Activated CD8-positive, alpha-beta memory T cell treated with anti-CD3 and anti-CD28 coated beads, Interleukin-2, amount 50 U/mL, for 4 hours (primary cell): ENCODE measurements around the gene UBQLN3.

Source experiments
- DNase-seq: peaks from one replicate; pipeline ENCODE4 v3.0.0-alpha.2; 2020

The UBQLN3 gene

GRCh38 chr11:5509803-5510202, at the start of gene UBQLN3:
Gene UBQLN3, minus strand, starts transcription at chr11:5509957. Its CDS starts 399 bp downstream, at chr11:5509558.
- no peak for DNase-seq

DNA sequence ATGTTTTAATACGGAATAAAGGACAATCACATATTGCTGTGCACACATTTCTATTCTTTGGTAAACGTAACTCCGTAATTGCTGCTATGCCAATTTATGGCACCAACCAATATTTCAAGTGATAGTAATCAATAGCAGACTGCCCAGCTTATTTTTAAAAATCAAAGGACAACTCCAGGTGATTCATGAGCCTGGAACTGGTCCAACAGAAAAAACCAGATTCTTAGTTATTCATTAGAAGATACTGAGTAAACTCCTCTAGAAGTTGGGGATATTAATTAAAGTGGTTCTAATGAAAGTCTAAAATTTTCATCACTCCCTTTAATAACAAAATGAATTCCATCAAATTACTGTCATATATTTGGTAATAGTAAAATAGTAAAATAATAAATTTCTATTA, 48.0 kb upstream of the UBQLN3 start:
- DNase-seq = no peak

- no peak for DNase-seq
Measured at GRCh38 chr11:5556596-5557188, 46.9 kb upstream of the UBQLN3 start.

- DNase-seq = no peak
Measured at GRCh38 chr11:5553343-5553742, 43.6 kb upstream of the UBQLN3 start.

- DNase-seq = no peak
Measured at GRCh38 chr11:5550440-5551095, 40.8 kb upstream of the UBQLN3 start.

- no peak for DNase-seq
Measured at GRCh38 chr11:5548440-5548839, 38.7 kb upstream of the UBQLN3 start, which contains the start of gene OR52H1. Gene OR52H1, minus strand, starts transcription at chr11:5548540. Its CDS starts 3,035 bp downstream, at chr11:5545505.

DNA sequence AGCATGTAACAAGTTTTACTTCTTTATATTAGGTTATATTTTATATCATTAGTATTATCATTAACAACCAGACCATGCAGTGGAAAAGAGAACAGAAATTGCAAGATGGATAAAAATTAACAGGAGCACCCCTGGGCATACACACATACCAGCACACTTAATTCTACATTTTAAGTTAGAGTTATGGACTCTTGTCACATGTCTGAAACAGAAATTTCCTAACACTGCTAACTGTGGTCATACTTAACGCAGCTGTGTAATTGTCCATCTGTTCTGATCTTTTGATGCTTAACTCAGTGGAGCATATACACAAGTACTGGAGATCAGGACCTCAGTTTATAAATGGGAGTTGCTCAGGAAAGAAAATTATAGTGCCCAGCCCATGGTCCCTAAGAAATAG, 38.2 kb upstream of the UBQLN3 start:
- no peak for DNase-seq

DNA sequence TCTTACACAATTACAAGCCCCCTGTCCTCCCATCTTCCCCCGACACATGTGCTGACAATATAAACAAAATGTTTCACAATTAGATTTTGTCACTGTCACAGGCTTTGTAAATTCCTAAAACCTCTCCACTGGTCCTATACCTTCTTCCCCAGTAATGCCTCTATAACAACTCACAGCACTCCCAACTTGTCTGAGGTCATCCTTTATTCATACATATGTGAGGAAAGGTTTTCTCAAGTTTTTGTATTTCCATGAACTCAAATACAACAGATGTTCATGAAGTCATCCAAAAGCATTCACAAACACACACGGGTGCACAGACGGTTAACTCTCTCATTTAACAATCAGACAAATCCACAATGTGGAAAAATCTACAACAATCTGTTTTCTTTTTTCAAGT, 36.7 kb upstream of the UBQLN3 start:
- DNase-seq = no peak

DNA sequence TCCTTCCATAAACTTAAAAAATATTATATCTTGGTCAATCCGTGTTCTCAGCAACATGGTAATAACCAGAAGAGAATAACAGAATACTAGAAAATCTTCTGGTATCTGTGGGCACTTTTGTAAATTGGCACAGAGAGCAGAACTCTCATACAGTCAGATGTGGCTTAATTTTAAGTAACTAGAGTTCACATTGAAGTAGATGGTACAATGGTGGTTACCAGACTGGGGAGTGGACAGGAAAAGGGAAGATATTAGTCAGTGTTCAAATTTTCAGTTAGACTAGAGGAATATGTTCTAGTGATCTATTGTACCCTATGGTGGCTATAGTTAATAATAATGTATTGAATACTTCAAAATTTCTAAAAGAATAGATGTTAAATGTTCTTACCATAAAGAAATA, 31.7 kb upstream of the UBQLN3 start:
- DNase-seq = no peak

DNA sequence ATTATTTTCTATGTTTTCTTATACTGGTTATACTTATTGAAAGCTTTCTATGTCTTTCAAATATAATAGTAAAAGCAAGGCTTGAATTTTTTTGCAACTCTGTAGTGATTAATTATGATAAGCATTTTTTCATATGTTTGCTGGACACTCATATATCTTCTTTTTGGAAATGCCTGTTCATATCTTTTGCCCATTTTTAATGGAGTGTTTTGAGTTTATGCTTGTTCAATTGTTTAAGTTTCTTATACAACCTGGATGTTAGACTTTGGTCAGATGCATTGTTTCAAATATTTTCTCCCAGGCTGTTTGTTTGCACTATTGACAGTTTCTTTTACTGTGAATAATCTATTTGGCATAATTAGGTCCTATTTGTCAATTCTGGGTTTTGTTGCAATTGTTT, 26.7 kb upstream of the UBQLN3 start:
- DNase-seq = no peak

DNA sequence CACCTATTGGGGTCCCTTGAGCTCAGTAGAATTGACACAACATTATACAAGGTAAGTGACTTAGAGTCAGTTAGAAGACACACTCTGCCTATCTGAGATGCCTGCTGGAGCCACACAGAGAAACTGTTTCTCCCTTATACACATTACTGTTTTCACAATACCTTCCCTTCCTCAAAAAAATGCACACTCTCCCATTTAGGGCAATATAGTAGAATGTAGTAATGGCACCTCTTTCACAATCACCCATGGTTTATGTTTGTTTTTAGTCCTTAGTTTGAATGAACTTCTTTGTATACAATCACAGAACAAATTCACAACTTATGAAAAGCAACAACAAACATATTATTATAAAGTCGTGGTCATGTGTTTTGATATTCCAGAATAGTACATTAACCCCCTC, 24.3 kb upstream of the UBQLN3 start:
- no peak for DNase-seq

GRCh38 chr11:5531053-5531831, 21.5 kb upstream of the UBQLN3 start:
- DNase-seq = no peak

- DNase-seq = no peak
Measured at GRCh38 chr11:5528495-5528894, 18.7 kb upstream of the UBQLN3 start.

- DNase-seq = no peak
Measured at GRCh38 chr11:5527716-5528115, 18.0 kb upstream of the UBQLN3 start.

DNA sequence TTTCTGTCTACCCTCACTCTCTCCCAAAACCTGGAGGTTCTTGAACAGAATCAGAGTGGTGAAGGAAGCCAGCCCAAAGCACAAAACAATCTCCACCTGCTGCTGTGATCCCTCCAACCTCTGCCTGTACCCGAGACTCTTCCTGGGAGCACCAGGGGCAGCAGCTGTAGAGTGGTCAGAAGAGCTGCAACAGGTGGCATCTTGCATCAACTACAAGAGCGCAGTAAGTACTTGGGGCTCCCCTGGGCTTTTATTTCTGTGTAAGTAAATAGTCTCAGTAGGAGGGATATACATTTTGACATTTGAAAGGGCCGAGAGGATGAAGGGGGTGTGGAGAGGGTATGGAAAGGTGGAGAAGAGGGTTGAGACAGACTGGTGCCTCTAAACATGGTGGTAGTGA, 15.0 kb upstream of the UBQLN3 start:
- DNase-seq = no peak

GRCh38 chr11:5522308-5522707, 12.6 kb upstream of the UBQLN3 start:
- no peak for DNase-seq

GRCh38 chr11:5521540-5521939, 11.8 kb upstream of the UBQLN3 start:
- no peak for DNase-seq

- no peak for DNase-seq
Measured at GRCh38 chr11:5516599-5516998, 6.8 kb upstream of the UBQLN3 start, which contains the start of gene UBQLNL. Gene UBQLNL, minus strand, starts transcription at chr11:5516699. Its CDS starts 258 bp downstream, at chr11:5516441.

GRCh38 chr11:5514841-5515240, 5.1 kb upstream of the UBQLN3 start:
- DNase-seq = no peak

DNA sequence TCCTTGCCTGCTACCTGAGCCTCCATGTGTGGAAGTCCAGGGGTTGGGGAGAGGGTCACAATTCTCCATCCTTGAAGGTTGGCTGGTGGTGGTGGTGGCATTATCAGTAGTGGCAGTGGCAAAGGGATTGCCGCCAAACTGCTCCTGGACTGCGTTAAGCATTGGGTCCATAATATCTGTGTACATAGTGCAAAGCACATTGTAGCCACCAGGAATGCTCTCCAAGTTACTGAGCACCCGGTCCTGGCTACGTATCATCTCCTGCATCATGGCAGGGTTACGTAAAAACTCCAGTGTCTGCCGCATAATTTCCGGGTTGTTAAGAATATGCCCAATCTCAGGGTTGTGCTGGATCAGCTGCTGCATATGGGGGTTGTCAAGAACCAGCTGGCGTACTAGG, 1.2 kb downstream of the UBQLN3 start:
- no peak for DNase-seq

DNA sequence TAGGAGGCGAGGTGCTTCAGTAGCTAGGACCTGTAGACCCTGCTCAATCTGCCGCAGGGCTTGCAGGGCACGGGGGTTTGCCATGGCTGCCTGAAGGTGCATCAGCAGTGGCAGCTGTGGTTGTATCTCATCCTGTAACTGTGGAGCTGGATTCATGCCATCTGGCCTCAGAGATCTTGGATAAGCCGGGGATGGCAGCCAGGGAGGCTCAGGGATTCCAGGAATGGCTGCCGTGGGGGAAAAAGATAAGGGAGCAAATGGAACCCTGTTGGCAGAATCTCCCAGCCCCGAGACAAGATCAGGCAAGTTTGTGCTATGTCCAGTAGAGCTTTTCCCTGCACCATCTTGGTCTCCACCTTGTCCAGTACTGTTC, 1.8 kb downstream of the UBQLN3 start:
- DNase-seq = no peak

GRCh38 chr11:5507177-5507932, 2.4 kb downstream of the UBQLN3 start:
- DNase-seq = no peak

GRCh38 chr11:5505363-5506048, 4.3 kb downstream of the UBQLN3 start:
- DNase-seq = no peak
